HL-60 (cell line): ENCODE data around the gene CCDC134.

Source experiments
- GABPA ChIP-seq: IDR thresholded peaks from 2 replicates; pipeline ENCODE4 v1.6.1; 2012; ENCODE audit warnings: low read depth
- POLR2AphosphoS5 ChIP-seq: IDR thresholded peaks from 2 replicates; pipeline ENCODE4 v1.6.1; 2012; ENCODE audit warnings: low read depth
- REST ChIP-seq: IDR thresholded peaks from 2 replicates; pipeline ENCODE4 v1.6.1; 2012; ENCODE audit warnings: low read depth; ENCODE audit not compliant: insufficient replicate concordance

- TF ChIP-seq POLR2AphosphoS5 (no peak), REST (no peak), GABPA (no peak)
These were observed 13.1 kb upstream of the CCDC134 start for GRCh38 chr22:41787331-41787730.
